GM18951 (cell line): ENCODE data around the gene CEP83.
"Not testable (repeated sequence)": the region's sequence is repeated elsewhere in the genome, so short reads cannot be mapped to it uniquely, and the experiment has no call there.

ENCODE experiments used
- POLR2A ChIP-seq: IDR thresholded peaks from 4 replicates; pipeline ENCODE4 v1.6.1; 2011; ENCODE audit warnings: mild to moderate bottlenecking; ENCODE audit not compliant: insufficient read length, insufficient read depth; ENCODE audit errors: extremely low read depth
- in situ Hi-C: fragments of 300-500 bp; cut with MboI; formaldehyde crosslinking; loops from one replicate; pipeline ENCODE4 v1.12.0; 2022; ENCODE audit warnings: low sequenced_read_pairs, mixed read lengths, inconsistent platforms; ENCODE audit not compliant: unreplicated experiment

Gene CEP83

DNA sequence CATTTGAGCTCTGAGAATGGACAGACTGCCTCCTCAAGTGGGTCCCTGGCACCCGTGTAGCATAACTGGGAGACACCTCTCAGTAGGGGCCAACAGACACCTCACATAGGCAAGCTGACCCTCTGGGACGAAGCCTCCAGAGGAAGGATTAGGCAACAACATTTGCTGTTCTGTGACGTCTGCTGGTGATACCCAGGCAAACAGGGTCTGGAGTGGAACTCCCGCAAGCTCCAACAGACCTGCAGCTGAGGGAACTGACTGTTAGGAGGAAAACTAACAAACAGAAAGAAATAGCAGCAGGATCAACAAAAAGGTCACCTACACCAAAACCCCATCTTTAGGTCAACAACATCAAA, 69.6 kb downstream of the CEP83 start:
- no peak for TF ChIP-seq POLR2A
- in situ Hi-C loops, result no loop called here

DNA sequence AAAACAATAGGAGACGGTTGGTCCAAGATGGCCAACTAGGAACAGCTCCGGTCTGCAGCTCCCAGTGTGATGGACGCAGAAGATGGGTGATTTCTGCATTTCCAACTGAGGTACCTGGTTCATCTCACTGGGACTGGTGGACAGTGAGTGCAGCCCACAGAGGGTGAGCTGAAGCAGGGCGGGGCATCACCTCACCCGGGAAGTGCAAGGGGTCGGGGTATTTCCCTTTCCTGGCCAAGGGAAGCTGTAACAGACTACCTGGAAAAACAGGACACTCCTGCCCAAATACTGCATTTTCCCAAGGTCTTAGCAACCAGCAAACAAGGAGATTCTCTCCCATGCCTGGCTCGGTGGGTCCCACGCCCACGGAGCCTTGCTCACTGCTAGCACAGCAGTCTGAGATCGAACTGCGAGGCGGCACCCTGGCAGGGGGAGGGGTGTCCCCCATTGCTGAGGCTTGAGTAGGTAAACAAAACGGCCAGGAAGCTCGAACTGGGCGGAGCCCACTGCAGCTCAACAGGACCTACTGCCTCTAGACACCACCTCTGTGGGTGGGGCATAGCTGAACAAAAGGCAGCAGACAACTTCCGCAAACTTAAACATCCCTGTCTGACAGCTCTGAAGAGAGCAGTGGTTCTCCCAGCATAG, 70.1 kb downstream of the CEP83 start:
- in situ Hi-C loops, result not testable (repeated sequence)

DNA sequence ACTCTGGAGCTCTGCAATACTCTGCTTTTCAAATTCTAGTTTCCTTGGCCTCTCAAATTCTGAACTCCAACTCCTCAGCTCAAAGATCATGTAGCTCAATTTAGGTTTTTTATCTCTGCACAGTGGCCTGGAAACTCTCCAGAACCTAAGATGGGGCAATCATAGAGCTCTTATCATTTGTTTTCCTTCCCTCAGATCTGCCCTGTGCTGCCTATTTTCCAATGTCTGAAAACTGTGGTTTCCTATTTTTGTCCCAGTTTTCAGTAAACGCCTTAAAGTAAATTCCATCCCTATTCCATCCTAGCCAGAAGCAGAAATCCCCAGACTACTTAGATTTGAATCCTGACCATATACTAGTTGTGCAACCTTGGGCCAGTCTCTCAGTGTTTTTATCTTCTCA, 73.2 kb downstream of the CEP83 start:
- TF ChIP-seq POLR2A, result no peak
- in situ Hi-C loops, result no loop called here

DNA sequence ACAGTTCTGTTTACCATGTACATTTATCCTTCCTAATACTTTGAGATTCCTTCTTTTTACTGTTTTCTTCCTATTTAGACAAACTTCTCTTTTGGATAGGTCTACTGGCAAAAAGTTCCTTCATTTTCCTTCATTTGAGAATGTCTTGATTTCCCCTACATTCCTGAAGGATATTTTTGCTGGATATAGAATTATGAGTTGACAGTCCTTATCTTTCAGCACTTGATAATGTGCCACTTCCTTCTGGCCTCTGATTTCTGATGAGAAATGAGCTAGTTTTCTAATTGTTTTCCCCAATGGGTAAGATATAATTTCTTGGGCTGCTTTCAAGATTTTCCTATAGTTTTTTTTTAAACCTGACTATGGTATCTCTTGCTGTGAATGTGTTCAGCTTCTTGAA, 75.6 kb downstream of the CEP83 start:
- in situ Hi-C loops, result no loop called here
- no peak for TF ChIP-seq POLR2A

DNA sequence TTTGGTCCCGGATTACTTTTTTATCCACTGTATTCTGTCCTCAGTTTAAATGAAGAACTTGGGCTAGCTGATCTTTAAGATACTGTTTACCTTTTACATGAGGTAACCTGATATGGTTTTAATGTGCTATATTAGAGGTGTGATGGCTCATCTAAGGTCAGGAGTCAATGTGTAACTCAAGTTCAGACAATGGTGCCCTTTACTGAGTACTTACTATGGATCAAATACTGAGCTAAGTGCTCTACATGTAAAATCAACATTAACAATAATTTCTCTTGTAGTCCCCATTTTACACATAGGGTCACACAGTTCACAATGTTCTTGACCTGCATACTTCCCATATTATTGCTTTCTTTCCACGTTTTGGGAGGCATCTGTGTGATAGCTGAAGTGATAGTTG, 79.2 kb downstream of the CEP83 start:
- in situ Hi-C loops, result no loop called here
- no peak for TF ChIP-seq POLR2A

DNA sequence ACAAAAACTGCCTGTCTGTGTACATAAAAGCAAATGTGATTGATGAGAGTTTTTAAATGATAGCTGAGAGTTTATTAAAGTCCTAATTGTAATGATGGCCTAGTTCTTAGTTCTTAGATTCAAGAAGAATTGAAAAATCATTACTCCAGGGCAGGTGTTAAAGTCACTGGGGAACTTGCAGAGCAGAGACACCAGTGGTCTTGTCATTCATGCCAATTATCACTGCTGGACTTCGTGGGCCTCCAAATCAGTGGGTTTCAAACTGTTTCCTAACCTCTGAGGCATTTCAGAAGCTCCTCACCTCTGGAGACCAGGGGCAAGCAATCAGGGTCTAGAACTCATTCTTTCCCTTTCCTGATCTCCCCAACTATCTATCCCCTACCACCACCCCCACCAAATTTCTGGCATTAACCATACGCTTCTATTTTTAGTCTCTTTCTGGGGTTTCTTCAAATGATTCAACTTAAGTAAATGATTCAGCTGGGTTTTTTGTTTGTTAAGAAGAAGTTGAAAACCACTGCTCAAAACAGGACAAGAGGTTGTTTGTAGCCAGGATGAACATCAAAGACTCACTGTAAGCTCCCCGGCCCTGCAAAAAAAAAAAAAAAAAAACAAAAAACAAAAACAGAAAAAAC, 80.1 kb downstream of the CEP83 start:
- in situ Hi-C loops, result no loop called here

DNA sequence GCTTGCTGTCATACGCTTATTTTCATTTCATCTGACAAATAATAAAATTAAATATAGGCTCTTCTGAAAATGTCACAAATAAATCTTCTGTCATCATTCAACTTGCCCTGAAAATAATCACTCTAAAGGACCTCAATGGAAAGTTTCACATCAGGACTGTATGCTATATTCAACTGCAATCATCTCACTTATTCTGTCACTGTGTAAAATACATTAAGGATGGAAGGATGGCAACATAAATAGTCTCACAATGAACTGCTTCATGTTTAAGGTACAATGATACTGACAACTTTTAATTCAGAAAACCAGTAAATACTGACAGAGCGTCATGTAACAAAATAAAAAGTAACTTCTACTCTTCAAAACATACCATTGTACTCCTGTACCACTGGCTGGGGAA, 82.1 kb downstream of the CEP83 start:
- no peak for TF ChIP-seq POLR2A
- in situ Hi-C loops, result no loop called here

More for the DNA sequence above, 80.1 kb downstream of the CEP83 start:
- TF ChIP-seq POLR2A, result no peak

DNA sequence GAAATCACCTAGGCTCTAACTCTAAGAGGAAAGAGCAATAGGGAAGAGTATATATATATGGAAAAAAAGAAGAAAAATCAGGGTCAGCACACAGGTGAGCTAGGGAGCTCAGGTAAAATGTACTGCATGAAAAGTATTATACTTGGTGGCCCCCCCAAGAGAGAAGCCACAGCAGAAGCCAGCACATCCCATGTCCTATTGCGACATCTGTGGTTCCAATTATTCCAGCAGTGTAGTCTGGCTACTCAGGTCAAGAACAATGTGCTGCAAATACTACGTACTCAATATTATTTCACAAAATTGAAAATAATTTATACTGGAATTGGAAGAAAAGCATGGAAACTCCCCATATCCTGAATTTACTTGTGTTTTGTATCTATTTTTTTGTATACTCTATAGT, 85.5 kb downstream of the CEP83 start:
- no peak for TF ChIP-seq POLR2A
- in situ Hi-C loops, result no loop called here

DNA sequence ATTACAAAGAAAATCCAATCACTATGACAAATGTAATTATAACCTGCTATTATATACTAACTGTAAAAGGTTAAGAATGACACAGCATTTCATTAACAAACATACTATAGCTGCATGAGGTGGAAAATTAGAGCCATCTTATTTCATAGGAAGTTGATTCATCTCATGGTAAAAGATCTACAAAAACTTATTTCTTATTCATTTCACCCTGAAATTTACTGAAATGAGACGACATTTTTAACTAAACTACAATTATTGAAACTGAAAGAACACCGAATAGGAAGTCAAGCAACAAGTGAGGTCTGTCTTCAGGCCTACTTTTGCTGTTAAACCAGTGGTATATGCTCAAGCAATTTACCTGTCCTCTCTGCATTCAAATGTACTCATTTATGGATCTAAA, 87.2 kb downstream of the CEP83 start:
- no peak for TF ChIP-seq POLR2A

DNA sequence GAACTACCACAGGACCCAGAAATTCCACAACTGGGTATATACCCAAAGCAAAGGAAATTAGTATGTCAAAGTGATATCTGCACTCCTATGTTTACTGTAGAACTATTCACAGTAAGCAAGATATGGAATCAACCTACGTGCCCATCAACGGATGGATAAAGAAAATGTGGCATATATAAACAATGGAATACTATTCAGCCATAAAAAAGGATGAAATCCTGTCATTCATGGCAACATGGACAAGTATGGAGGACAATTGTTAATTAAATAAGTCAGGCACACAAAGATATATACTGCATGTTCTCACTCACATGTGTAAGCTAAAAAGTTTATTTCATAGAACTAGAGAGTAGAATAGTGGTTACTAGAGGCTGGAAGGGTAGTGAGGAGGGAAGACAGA, 97.0 kb downstream of the CEP83 start:
- TF ChIP-seq POLR2A, result no peak
- in situ Hi-C loops, result no loop called here

More for the DNA sequence above, 87.2 kb downstream of the CEP83 start:
- in situ Hi-C loops, result no loop called here

DNA sequence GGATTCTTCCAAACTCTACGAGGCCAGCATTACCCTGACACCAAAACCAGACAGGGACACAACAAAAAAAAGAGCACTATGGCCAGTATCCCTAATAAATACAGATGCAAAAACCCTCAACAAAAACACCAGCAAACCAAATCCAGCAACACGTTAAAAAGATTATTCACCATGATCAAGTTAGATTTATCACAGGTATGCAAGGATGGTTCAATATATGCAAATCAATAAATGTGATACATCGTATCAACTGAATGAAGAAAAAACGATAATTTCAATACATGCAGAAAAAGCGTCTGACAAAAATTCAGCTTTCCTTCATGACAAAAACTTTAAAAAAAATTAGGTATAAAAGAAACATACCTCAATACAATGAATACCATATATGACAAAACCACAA, 99.9 kb downstream of the CEP83 start:
- in situ Hi-C loops, result no loop called here
- no peak for TF ChIP-seq POLR2A

DNA sequence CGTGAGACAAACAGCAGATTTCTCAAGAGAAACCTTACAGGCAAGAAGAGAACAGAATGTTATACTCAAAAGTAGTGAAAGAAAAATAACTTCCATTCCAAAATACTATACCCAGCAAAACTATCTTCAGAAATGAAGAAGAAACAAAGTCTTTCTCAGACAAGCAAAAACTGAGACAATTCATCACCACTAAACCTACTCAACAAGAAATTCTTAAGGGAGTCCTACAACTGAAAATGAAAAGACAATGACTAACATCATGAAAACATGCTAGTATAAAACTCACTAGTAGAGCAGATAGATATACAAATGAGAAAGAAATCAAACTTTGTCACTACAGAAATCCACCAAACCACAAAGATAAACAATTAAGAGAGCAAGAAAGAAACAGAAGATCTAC, 106.5 kb downstream of the CEP83 start:
- in situ Hi-C loops, result no loop called here
- no peak for TF ChIP-seq POLR2A

DNA sequence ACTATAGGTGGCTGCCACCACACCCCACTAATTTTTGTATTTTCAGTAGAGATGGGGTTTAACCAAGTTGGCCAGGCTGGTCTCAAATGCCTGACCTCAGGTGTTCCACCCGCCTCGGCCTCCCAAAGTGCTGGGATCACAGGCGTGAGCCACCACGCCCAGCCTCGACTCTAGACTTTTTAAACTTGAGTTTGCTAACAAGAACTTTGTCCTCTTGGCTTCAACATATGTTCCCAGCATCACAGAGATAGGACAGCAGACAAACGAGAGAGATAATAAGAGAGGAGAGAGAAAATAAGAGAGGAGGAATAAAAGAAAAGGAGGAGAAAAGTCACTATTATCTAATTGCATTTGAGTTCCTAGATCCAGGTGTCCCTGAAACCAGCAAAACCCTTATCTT, 119.1 kb downstream of the CEP83 start:
- in situ Hi-C loops, result no loop called here
- no peak for TF ChIP-seq POLR2A

DNA sequence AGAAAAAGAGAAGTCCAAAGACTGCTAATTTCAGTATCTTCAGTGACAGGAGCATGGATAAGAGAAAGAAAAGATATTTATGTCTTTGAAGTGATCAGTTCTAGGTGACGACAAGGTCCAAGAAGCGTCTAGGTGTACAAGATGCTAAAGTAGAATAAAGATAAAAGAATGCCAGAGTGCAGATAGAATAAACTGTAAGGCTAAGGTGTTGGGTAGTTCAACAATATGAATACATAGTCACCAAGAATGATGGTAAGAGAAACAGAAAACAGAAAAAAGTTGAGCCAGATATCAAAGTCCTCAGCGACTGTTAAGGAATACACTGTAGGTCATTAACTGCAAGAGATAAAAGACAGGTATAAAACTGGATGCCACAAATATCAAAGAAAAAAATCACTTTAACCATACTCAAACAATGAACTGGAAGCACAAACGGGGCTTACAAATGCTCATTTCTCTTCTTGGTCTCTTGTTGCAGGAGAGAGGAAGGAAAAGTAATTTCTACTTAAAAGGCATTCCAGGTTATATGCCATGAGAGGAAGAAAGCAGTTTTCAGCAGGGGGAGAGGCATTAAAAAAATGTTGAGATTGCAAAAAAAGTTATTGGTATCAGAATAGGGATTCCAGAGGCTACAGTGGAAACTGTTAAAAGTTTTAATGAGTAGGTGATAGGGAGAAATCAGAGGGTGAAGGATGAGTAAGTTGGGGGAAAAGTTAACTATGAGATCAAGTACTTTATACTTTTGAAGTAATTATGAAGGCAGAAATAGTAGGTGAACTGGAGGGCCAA, 121.5 kb downstream of the CEP83 start:
- no peak for TF ChIP-seq POLR2A
- in situ Hi-C loops, result no loop called here

DNA sequence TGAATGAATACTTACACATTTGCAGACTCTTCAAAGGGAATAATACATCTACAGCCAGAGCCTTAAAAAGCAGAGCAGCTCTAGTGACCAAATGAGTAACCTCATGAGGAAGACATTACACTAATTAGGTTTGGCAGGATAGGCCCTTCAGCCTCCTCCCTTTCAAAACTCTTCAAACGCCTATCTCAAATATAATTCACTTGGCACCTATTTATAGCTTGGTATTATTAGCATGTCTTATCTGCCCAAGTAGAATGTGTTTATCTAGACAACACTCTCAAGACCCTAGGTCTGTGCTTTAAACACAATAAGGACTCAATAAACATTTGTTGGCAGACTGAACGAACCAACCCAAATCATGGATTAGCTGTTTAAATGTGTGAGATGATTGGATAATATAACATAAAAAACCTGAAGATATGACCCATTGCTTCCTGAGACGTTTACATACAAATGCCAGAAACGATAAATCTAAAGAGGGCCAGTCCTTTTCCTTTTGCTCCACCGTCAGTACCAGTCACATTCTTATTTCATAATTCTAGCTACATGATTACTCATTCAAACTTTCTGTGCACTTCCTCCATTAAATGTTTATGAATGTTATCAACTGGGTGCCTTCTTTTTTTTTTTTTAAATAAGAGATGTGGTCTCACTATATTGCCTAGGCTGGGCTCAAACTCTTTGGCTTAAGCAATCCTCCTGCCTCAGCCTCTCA, 123.3 kb downstream of the CEP83 start:
- TF ChIP-seq POLR2A, result no peak

More for the DNA sequence above, 123.3 kb downstream of the CEP83 start:
- in situ Hi-C loops, result no loop called here
